GM19351 (cell line): Measurements from ENCODE around the gene RAB4A.
A peak's percentile ranks its signal among the peaks of the same experiment; 100 is the strongest.

Experiments
- ATAC-seq: cut with Tn5 transposase; IDR thresholded peaks from one replicate; pipeline ENCODE4 v1.9.1; 2021; ENCODE audit warnings: mild to moderate bottlenecking, moderate library complexity; ENCODE audit not compliant: unreplicated experiment

Gene RAB4A

GRCh38 chr1:229328598-229329362 lies 57.9 kb downstream of the RAB4A start:
- ATAC-seq = no peak

- no peak for ATAC-seq
Measured at GRCh38 chr1:229334269-229334668, 63.4 kb downstream of the RAB4A start.

DNA sequence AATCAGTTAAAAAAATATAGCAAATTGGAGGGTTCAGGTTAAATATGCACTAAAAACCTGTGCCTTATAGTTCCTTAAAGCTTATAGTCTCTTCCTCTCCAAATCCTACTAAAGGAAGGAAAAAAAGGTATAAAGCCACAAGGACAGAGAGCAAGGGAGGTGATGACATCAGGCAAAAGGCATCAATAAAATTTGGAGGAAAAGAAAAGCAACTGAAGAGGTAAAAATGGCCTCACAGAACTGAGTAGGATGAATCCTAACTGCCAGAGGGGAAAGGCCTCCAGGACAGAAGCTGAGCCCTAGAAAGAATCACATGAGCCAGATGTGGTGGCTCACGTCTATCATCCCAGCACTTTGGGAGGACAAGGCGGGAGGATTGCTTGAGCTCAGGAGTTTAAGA lies 63.8 kb downstream of the RAB4A start:
- no peak for ATAC-seq

DNA sequence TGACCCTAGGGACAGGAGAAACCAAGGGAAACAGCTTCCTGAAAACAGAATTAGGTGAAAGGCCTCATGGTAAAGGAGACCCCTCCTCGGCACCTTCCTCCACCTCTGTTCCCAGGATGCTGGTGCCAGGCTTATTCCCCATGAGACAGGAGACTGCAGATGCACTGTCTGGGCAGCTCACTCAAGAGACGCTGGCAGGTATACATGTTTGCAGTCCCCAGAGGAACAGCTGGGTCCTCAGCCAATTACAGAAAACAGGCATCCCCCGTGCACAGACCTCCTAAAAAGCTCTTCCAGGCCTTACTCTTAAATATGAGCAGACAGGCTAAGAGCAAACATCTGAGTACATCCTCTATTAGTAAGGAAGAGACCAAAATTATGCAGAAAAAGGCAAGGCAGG lies 65.4 kb downstream of the RAB4A start:
- no peak for ATAC-seq

- ATAC-seq = no peak
Measured at GRCh38 chr1:229339086-229339485, 68.2 kb downstream of the RAB4A start.

GRCh38 chr1:229339520-229339919 lies 68.6 kb downstream of the RAB4A start:
- ATAC-seq = no peak

DNA sequence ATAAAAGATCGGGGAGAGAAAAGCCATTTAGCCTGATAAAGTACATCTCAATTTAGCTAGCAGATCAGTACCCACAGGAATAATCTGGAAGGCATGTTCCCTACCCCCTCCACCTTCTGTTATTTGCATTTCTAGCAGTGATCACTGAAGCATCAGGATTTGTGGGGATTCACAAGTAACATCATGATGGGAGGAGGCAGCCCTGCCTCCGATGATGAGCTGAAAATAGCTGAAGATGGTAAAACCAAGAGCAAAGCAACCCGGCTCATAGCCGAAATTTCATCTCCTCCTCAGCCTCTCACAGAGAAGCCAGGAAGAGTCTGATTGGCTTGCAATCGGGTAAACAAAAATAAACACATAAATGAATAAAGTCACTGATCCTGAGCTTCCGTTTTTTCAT lies 69.6 kb downstream of the RAB4A start:
- ATAC-seq = no peak

GRCh38 chr1:229341774-229342655 lies 71.1 kb downstream of the RAB4A start:
- ATAC-seq = peak; percentile 75

- ATAC-seq = peak; percentile 37
Measured at GRCh38 chr1:229342656-229343569, 72.0 kb downstream of the RAB4A start, which contains the start of gene CCSAP. Gene CCSAP, minus strand, starts transcription at chr1:229343047. Its CDS starts 582 bp downstream, at chr1:229342465.

DNA sequence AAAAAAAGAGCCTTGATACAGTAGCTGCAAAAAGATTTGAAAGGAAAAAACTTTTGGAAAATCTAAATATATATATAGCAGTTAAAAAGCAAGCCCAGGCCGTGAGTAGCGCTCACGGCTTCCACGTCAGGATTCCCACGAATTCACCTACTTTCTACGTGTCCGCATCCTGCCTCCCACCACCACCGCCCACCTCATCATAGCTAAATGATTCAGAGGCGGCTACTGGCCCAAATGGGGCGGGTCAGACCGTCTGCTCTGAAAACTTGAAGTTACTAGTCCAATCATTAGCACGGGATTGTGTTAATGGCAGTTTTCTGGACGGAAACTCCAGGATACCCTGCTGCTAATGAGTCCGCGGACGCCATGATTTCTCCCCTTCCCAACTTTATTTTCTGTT lies 73.2 kb downstream of the RAB4A start:
- ATAC-seq = no peak

GRCh38 chr1:229344937-229345684 lies 74.2 kb downstream of the RAB4A start:
- ATAC-seq = no peak

DNA sequence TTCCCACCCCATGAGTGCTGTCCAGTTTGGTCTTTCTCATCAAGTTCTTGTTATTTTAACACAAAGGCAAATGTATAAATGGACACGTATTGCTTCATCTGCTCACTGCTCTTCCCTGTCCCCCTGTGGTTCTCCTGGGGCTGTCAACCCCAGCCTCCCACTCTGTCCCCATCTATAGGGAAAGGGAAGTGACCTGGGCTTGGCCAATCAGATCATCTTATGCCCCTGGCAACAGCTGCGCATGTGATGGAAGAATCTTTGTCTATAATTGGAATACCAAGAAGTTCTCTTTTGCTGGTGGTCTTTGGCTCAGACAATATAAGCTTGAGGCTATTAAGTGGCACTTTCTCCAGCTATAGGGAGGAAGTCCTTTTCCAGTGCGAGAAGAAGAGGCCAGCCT lies 76.6 kb downstream of the RAB4A start:
- ATAC-seq = no peak

DNA sequence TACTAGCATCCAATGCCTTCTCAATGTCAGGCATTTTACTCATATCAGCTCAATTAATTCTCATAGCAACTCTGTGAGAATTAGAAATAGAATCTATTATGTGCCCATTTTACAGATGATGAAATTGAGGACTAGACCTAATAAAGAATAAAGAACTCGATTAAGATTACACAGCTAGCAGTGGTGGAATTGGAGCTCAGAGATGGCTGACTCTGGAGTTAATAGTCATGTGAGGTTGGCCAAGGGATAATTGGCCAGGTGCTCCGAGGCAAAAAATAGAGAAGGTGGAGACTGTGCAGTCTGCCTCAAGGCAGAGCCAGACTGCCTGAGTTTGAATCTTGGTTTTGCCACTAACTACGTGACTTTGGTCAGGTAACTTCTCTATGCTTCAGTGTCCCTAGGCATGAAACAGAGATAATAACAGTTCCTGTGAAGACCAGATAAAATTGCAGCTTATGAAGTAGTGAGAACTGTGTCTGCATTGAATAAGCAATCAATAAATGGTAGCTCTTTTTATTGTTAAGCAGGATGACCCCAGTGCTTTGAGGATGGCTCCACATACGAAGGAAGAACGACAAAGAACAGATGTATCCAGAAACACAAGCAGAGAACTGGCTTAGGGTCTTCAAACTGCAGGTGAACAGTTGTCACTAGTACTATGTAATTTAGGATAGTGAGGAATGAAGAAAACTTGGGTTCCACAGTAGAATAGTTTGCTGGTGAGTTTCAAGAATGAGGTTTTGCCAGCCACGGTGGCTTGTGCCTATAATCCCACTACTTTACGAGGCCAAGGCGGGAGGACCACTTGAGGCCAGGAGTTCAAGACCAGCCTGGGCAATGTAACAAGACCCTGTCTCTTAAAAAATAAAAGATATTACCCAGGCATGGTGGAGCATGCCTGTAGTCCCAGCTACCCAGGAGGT lies 78.8 kb downstream of the RAB4A start:
- ATAC-seq = no peak

- no peak for ATAC-seq
Measured at GRCh38 chr1:229352975-229353374, 82.1 kb downstream of the RAB4A start.

DNA sequence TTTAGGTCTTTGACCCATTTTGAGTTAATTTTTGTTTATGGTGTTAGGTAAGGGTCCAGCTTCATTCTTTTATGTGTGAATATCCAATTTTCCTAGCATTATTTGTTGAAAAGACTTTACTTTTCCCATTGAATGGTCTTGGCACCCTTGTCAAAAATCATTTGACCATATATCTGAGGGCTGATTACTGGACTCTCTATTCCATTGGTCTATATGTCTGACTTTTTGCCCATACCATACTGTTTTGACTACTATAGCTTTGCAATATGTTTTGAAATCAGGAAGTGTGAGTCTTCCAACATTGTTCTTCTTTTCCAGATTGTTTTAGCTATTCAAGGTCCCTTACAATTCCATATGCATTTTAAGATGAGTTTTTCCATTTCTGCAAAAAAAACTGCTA lies 83.3 kb downstream of the RAB4A start:
- ATAC-seq = no peak
